ENCODE measurements around the gene IFNE. TPM values are rescaled to one million over a fixed set of nuclear protein-coding genes. Genes with fewer than 3 reads are reported as not detected.

Gene IFNE
- total RNA-seq, 1 donor from 2014 or later, result 2.0 TPM

- Mint-ChIP-seq H3K27me3 (ENCODE audit: low read depth) (no peaks in the 10 kb centered on the region), H3K9me3 (no peaks in the 10 kb centered on the region)
Observed at GRCh38 chr9:21491756-21492155, 9.6 kb upstream of the IFNE start.

GRCh38 chr9:21481470-21482056, 550 bp downstream of the IFNE start:
- H3K4me1 Mint-ChIP-seq, result no peaks in the 10 kb centered on the region
- H3K27ac Mint-ChIP-seq, result no peak overlapping the region
- H3K36me3 Mint-ChIP-seq, result peaks cover 17% of the 10 kb centered on the region
- H3K27me3 Mint-ChIP-seq (ENCODE audit: low read depth), result no peaks in the 10 kb centered on the region
- H3K4me3 Mint-ChIP-seq, result no peak overlapping the region
- no peak for DNase-seq (ENCODE audit: low spot score in 2 of 2, unreplicated experiment in 2 of 2)
- H3K9me3 Mint-ChIP-seq, result peaks cover 24% of the 10 kb centered on the region
- TF ChIP-seq CTCF (IDR thresholded peaks at IDR 0.05; ENCODE audit: unreplicated experiment), result no peak

More at GRCh38 chr9:21491756-21492155, 9.6 kb upstream of the IFNE start:
- no peak for TF ChIP-seq CTCF (IDR thresholded peaks at IDR 0.05; ENCODE audit: unreplicated experiment)
- DNase-seq (ENCODE audit: low spot score in 2 of 2, unreplicated experiment in 2 of 2), result no peak
- Mint-ChIP-seq H3K27ac (no peak overlapping the region), H3K4me1 (peaks cover under 1% of the 10 kb centered on the region), H3K36me3 (peaks cover 9% of the 10 kb centered on the region), H3K4me3 (no peak overlapping the region)

- no peak for DNase-seq (ENCODE audit: low spot score in 2 of 2, unreplicated experiment in 2 of 2)
- H3K27me3 Mint-ChIP-seq (ENCODE audit: low read depth), result no peaks in the 10 kb centered on the region
- H3K36me3 Mint-ChIP-seq, result peaks cover 6% of the 10 kb centered on the region
Observed at GRCh38 chr9:21479152-21479702, 2.9 kb downstream of the IFNE start.

GRCh38 chr9:21477466-21477865, 4.6 kb downstream of the IFNE start:
- no peaks in the 10 kb centered on the region for H3K27me3 Mint-ChIP-seq (ENCODE audit: low read depth)
- peaks cover 6% of the 10 kb centered on the region for H3K36me3 Mint-ChIP-seq
- TF ChIP-seq CTCF (IDR thresholded peaks at IDR 0.05; ENCODE audit: unreplicated experiment), result no peak
- DNase-seq (ENCODE audit: low spot score in 2 of 2, unreplicated experiment in 2 of 2), result no peak
- H3K27ac Mint-ChIP-seq, result no peak overlapping the region
- no peaks in the 10 kb centered on the region for H3K4me1 Mint-ChIP-seq
- H3K9me3 Mint-ChIP-seq, result no peaks in the 10 kb centered on the region
- H3K4me3 Mint-ChIP-seq, result no peak overlapping the region

More at GRCh38 chr9:21479152-21479702, 2.9 kb downstream of the IFNE start:
- no peaks in the 10 kb centered on the region for H3K4me1 Mint-ChIP-seq
- TF ChIP-seq CTCF (IDR thresholded peaks at IDR 0.05; ENCODE audit: unreplicated experiment), result no peak
- H3K9me3 Mint-ChIP-seq, result peaks cover 7% of the 10 kb centered on the region
- no peak overlapping the region for H3K27ac Mint-ChIP-seq
- no peak overlapping the region for H3K4me3 Mint-ChIP-seq

GRCh38 chr9:21473236-21473635, 8.9 kb downstream of the IFNE start:
- no peak for DNase-seq (ENCODE audit: low spot score in 2 of 2, unreplicated experiment in 2 of 2)
- no peaks in the 10 kb centered on the region for H3K27me3 Mint-ChIP-seq (ENCODE audit: low read depth)
- no peak for TF ChIP-seq CTCF (IDR thresholded peaks at IDR 0.05; ENCODE audit: unreplicated experiment)
- H3K4me1 Mint-ChIP-seq, result no peaks in the 10 kb centered on the region
- no peak overlapping the region for H3K4me3 Mint-ChIP-seq
- H3K9me3 Mint-ChIP-seq, result no peaks in the 10 kb centered on the region
- no peak overlapping the region for H3K27ac Mint-ChIP-seq
- H3K36me3 Mint-ChIP-seq, result peaks cover 11% of the 10 kb centered on the region

Data from mesothelial cell of epicardium (in vitro differentiated cells).